Ovary (tissue), 9 donors: ENCODE results near the gene MEMO1. TPM values are rescaled to one million over a fixed set of nuclear protein-coding genes. Genes with fewer than 3 reads are reported as not detected.

Experiments
- DNase-seq, 5 donors: peaks; one replicate each; pipeline ENCODE4 v3.0.0-alpha.2; 2019 to 2020
- H3K27ac ChIP-seq, 2 donors: fragments of 200-600 bp; one replicate each; pipeline versions ENCODE4 v1.5.1 to v1.8.0; 2019 to 2022
- H3K27me3 ChIP-seq: fragments of 200-600 bp; one replicate; pipeline ENCODE4 v1.8.0; 2022
- H3K36me3 ChIP-seq: fragments of 200-600 bp; sonication (generic); one replicate; pipeline ENCODE4 v1.5.1; 2019
- H3K4me1 ChIP-seq: one replicate; pipeline ENCODE4 v1.8.1; 2013; ENCODE audit warnings: mild to moderate bottlenecking, moderate library complexity; ENCODE audit not compliant: insufficient read depth
- H3K4me3 ChIP-seq: fragments of 200-600 bp; sonication (generic); one replicate; pipeline ENCODE4 v1.5.1; 2017
- H3K9me3 ChIP-seq, 2 donors: fragments of 200-600 bp in 1 of 2; sonication (generic) in 1 of 2; one replicate each; pipeline versions ENCODE4 v1.5.1 to v1.8.1; 2013 to 2019; ENCODE audit warnings: mild to moderate bottlenecking in 1 of 2, moderate library complexity in 1 of 2
- EP300 ChIP-seq: sonication (generic); formaldehyde crosslinking; IDR thresholded peaks from one replicate; pipeline ENCODE4 v1.6.1; 2017; ENCODE audit warnings: antibody characterized with exemption
- POLR2A ChIP-seq: fragments of 450-650 bp; IDR thresholded peaks from one replicate; pipeline ENCODE4 v1.6.1; 2017; ENCODE audit warnings: antibody characterized with exemption, mild to moderate bottlenecking, moderate library complexity
- WGBS, 3 donors: extraction: QIAGEN DNeasy Blood & Tissue Kit in 1 of 3; methylation state at CpG; one replicate each; pipeline versions ENCODE4 v1.1.5 to v1.1.7; 2013 to 2017; 5-methylcytosine and 5-hydroxymethylcytosine counted together
- intact Hi-C, 4 donors: fragments of 100-400 bp; cut with DNase I; formaldehyde crosslinking; loops; one replicate each; pipeline versions ENCODE4 v1.11.0 to v1.15.1; 2022 to 2023
- polyA plus RNA-seq, 2 donors: library from polyadenylated mRNA; stranded (reverse); fragments of 200-250 nt in 1 of 2; fragments of 350-450 nt in 1 of 2; fragmentation: Illumina TruSeq in 1 of 2; extraction: RNeasy Lipid Tissue Mini Kit (QIAGEN cat#74804) in 1 of 2; gene quantifications; one replicate each; pipeline ENCODE4 v1.2.3, GENCODE V29; 2013 to 2014
- total RNA-seq, 7 donors: library from RNA; depleted of rRNA in 2 of 7; stranded (reverse); fragments of >200 nt in 2 of 7; fragmentation: NEBNext Ultra II Directional in 3 of 7; extraction: Animal tissue kit (Norgen Biotek cat#: 25700) in 3 of 7; gene quantifications; one replicate each; pipeline versions ENCODE4 v1.1.0 to v1.2.4, GENCODE V29; 2016 to 2023
- TF ChIP-seq, protein P1 (sequence below), 3 donors: fragments of 450-650 bp in 2 of 3; fragments of 200-600 bp in 1 of 3; IDR thresholded peaks; one replicate each; pipeline versions ENCODE4 v1.5.1 to v1.8.0; 2016 to 2022; ENCODE audit warnings: antibody characterized with exemption in 3 of 3, mild to moderate bottlenecking in 1 of 3
- donor health status: DM: no; HTN: no; CAD: no; lungs with moderate emphysema.
- donor health status: DM: no; HTN: no; CAD: no.
- donor health status: Bipolar disorder and iron deficiency.
- donor health status: DM: yes; HTN: yes; CAD: no.
- donor health status: DM: no; HTN: no; CAD: no.
- donor health status: DM: yes; HTN: yes; CAD: no.

The MEMO1 gene
- total and polyA plus RNA-seq, 9 donors: 19.0 to 41.3 (median 28.9) TPM

DNA sequence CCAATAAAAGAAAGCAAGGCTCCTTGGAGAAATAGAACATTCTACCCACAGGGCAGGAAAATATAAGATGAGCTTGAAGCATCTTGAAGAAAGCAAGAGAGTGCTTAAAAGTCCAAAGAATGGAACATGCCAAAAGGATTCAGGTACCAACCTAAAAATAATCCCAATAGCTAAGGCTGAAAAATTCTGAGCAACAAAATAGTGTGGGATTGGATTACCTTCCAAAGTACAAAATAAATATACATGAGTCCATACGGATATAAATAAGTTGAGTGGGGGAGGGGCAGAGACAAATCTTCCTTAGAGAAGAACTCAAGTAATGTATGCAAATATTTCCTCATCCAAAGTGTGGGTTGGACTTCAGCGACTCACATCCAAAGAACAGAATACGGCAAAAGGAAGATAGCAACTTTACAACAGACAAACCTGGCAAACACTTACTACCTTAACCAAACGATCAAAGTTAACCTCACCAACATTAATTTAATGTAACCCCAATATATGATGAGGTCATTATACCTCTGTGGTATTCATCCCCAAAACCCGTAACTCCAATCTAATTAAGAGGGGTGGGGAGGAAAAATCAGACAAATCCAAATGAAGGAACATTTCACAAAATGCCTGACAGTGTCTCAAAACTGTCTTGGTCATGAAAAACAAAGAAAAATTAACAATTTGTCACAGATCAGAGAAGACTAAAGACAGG, 26.9 kb downstream of the MEMO1 start:
- Histone ChIP-seq H3K27ac (no peak overlapping the region), H3K9me3 (no peaks in the 10 kb centered on the region), H3K36me3 (no peaks in the 10 kb centered on the region), H3K27me3 (no peaks in the 10 kb centered on the region), H3K4me3 (no peak overlapping the region), H3K4me1 (no peaks in the 10 kb centered on the region)
- WGBS, 3 donors: 90 to 93% (median 93%) methylated on average over 5 of the region's 5 CpGs
- intact Hi-C loops: no loop called here
- no peak for DNase-seq
- no peak for TF ChIP-seq POLR2A
- TF ChIP-seq, protein P1, sequence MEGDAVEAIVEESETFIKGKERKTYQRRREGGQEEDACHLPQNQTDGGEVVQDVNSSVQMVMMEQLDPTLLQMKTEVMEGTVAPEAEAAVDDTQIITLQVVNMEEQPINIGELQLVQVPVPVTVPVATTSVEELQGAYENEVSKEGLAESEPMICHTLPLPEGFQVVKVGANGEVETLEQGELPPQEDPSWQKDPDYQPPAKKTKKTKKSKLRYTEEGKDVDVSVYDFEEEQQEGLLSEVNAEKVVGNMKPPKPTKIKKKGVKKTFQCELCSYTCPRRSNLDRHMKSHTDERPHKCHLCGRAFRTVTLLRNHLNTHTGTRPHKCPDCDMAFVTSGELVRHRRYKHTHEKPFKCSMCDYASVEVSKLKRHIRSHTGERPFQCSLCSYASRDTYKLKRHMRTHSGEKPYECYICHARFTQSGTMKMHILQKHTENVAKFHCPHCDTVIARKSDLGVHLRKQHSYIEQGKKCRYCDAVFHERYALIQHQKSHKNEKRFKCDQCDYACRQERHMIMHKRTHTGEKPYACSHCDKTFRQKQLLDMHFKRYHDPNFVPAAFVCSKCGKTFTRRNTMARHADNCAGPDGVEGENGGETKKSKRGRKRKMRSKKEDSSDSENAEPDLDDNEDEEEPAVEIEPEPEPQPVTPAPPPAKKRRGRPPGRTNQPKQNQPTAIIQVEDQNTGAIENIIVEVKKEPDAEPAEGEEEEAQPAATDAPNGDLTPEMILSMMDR (IDR thresholded peaks at IDR 0.05): no peak
- no peak for TF ChIP-seq EP300

DNA sequence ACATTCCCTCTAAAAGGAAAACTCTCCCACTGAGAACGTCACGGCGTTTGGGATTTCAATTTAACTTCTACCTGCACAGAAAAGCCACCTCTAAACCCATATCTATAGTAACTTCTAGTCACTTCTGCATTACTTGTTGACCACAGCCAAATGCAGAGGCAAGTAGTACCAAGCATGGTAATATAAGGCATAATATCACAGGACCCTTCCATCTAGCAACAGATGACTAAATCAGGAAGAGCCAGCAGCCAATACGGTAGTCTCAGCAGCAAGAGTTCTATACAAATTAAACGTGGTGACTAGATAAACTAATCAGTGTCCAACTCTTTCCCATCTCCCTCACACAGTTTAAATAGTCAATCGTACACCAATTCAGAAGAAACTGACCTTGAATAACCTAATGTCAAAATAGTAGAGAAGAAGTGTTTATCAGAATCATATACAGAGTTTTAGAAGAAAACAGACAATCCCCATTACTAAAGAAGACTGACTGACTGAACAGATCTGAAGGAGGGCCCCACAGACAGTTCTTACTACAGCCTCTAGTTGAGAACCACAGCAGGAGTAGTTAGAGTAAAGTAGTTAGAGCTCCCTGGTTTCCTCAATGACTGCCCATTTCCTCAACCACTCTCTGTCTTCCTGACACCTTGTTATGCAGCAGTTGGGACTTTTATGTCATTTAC, 30.0 kb downstream of the MEMO1 start:
- Histone ChIP-seq H3K9me3 (no peaks in the 10 kb centered on the region), H3K4me3 (no peak overlapping the region), H3K4me1 (no peaks in the 10 kb centered on the region), H3K27ac (no peak overlapping the region), H3K36me3 (no peaks in the 10 kb centered on the region), H3K27me3 (no peaks in the 10 kb centered on the region)
- 62 to 64% (median 64%) methylated on average over 6 of the region's 6 CpGs for WGBS, 3 donors
- TF ChIP-seq, protein P1 (IDR thresholded peaks at IDR 0.05): no peak
- no peak for TF ChIP-seq POLR2A
- TF ChIP-seq EP300: no peak
- no peak for DNase-seq
- intact Hi-C loops: no loop called here

DNA sequence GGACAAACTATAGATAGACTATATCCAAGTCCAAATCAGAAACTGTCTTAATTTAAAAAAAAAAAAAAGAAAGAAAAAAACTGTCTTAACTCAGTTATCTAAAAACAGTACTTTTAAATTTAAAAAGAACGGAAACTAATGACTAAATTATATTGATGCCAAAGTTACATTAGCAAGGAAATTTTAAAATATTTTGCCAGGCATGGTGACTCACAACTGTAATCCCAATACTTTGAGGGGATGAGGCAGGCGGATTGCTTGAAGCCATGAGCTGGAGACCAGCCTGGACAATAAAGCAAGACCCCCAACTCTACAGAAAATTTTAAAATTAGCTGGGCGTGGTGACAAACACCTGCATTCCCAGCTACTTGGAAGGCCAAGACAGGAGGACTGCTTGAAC, 30.9 kb downstream of the MEMO1 start:
- Histone ChIP-seq H3K27ac (no peak overlapping the region), H3K27me3 (no peaks in the 10 kb centered on the region), H3K9me3 (no peaks in the 10 kb centered on the region), H3K36me3 (no peaks in the 10 kb centered on the region), H3K4me1 (no peaks in the 10 kb centered on the region), H3K4me3 (no peak overlapping the region)
- no peak for DNase-seq
- 49 to 66% (median 66%) methylated on average over 3 of the region's 3 CpGs for WGBS, 3 donors
- no peak for TF ChIP-seq EP300
- TF ChIP-seq POLR2A: no peak
- TF ChIP-seq, protein P1 (IDR thresholded peaks at IDR 0.05): no peak
- intact Hi-C loops: no loop called here

DNA sequence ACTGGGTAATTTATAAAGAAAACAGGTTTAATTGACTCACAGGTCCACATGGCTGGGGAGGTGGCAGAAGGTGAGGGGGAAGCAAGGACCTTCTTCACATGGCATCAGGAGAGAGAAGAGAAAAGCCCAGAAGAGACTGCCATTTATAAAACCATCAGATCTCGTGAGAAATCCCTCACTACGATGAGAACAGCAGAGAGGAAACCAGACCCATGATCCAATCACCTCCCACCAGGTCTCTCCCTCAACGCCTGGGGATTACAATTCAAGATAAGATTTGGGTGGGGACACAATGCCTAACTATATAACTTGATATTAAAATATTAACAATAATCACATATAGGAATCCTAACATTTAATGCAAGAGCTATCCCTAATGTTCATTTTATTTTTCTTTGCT, 31.8 kb downstream of the MEMO1 start:
- Histone ChIP-seq H3K27ac (no peak overlapping the region), H3K27me3 (no peaks in the 10 kb centered on the region), H3K4me3 (no peak overlapping the region), H3K36me3 (no peaks in the 10 kb centered on the region), H3K4me1 (no peaks in the 10 kb centered on the region), H3K9me3 (no peaks in the 10 kb centered on the region)
- intact Hi-C loops: no loop called here
- WGBS, 3 donors: 86 to 97% (median 89%) methylated on average over 3 of the region's 3 CpGs
- DNase-seq: no peak
- TF ChIP-seq POLR2A (no peak), EP300 (no peak)
- TF ChIP-seq, protein P1 (IDR thresholded peaks at IDR 0.05): no peak
